Stimulated activated CD8-positive, alpha-beta memory T cell treated with anti-CD3 and anti-CD28 coated beads, Interleukin-4, amount 100 ng/mL, for 24 hours (primary cell): Measurements from ENCODE around the gene ARRDC2.
"Not testable (repeated sequence)": the region's sequence is repeated elsewhere in the genome, so short reads cannot be mapped to it uniquely, and the experiment has no call there.

Experiments
- DNase-seq: peaks from one replicate; pipeline ENCODE4 v3.0.0-alpha.2; 2020; ENCODE audit warnings: low read depth

Gene ARRDC2

GRCh38 chr19:18007917-18008673 is at the start of gene ARRDC2:
Gene ARRDC2 (plus strand): TSS chr19:18008170. CDS start chr19:18008311, 141 bp downstream.
- DNase-seq: peak; percentile 76

DNA sequence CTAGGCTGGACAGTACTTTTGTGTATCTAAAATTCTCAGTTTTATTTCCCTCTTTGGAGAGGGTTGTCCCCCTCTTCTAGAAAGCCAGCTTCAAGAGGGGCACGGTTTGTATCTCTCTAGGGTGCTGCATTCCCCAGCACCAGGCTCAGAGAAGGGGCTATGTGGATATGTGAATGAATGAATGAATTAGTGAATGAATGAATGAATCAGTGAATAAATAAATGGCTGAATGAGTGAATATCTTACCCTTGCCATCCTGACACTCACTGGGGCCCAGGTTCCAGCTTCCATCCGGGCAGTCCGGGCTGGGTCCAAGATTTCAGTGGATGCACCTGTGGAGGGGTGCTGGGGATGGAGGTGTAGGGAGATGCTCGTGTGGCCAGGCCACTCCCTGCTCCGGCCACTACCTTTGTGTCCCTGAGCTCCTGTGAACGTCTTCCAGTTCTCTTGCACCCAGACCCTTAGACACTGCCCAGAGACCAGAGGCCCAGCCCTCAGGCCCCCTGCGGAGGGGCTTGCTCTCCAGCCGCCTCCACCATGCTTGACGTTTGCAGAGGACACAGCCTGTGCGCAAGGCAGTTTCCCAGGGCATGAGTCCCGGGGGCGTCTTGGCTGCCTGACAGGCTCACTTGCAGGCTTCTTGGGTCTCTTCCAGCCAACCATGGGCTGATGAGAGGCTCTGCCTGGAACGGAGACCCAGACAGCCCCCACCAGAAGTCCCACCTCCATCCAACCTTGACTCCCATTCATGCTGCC is 43.9 kb upstream of the ARRDC2 start:
- DNase-seq: no peak

GRCh38 chr19:17965370-17966128 is 42.4 kb upstream of the ARRDC2 start:
- DNase-seq: no peak

DNA sequence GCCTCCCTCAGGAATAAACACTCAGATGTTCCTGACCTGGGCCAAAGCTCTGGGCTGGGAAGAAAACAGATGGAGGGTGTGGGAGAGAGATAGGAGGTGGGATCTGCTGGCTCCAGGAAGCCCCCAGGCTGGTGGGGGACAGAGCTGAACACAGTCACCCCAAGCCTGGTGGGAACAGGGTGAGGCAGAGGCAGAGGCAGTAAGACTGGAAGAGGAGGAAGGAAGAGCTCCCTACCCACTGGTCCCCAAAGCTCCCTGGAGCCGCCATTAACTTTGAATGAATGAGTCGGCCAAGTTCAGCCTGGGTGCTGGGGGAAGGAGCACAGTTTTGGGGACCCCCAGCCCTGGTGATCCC is 41.9 kb upstream of the ARRDC2 start:
- DNase-seq: no peak

DNA sequence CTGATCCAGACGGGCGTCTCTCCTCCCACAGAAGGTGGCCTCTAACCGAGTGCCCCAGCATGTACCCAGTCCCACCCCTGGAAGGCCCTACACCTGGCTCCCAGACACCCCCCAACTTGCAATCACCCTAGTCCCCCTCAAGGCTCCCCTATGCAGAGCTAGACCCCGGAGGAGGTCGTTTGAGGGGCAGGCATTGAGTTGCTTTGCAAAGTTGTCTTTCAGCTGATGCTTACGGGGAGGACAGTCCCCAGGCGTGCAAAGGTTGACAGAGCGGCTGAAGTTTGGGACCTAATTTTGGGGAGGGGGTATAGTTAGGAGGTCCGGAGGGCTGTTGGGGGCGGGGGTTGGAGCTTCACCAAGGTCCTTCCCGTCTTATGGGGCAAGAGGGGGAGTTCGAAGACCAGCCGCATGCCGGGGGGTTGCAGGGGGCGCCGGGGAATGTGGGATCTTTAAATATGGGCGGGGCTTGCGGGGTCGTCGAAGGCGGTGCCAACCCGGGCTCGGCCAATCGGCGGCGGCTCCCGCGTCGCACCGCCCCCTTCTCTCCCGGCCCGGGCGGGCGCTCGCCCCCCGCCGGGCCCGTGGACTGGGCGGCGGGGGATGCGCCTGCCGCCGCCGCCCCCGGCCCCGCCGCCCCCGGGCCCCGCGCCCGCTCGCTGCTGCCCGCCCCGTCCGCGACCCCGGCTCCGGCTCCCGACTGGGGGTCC is 41.3 kb upstream of the ARRDC2 start, which contains the start of gene KCNN1:
KCNN1 (plus strand) TSS at position 558 of the 707 bp plus-strand sequence. CDS start 6,782 bp downstream, outside the sequence.
- DNase-seq: no peak

- DNase-seq: no peak
Observed at GRCh38 chr19:17967257-17968051, 40.5 kb upstream of the ARRDC2 start.

GRCh38 chr19:17968362-17968761 is 39.6 kb upstream of the ARRDC2 start:
- no peak for DNase-seq

- no peak for DNase-seq
Observed at GRCh38 chr19:17969096-17969792, 38.7 kb upstream of the ARRDC2 start.

DNA sequence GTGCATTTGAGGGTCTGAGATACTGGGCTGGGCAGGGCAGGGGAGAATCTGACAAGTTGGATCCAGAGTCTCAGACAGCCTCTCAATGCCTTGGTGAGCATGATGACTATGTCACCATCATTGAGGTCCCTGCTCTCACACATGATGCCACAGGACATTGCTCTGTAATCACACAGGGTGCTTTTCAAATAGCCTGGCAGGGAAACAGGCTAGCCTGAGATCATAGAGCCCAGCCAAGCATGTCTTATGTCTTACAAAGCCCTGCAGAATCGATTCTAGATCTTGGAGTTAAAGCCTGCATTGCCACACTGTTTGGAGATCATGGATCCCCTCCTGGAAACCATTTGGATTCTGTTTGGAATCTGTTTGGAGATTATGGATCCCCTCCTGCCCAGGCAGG is 35.7 kb upstream of the ARRDC2 start:
- DNase-seq: no peak

DNA sequence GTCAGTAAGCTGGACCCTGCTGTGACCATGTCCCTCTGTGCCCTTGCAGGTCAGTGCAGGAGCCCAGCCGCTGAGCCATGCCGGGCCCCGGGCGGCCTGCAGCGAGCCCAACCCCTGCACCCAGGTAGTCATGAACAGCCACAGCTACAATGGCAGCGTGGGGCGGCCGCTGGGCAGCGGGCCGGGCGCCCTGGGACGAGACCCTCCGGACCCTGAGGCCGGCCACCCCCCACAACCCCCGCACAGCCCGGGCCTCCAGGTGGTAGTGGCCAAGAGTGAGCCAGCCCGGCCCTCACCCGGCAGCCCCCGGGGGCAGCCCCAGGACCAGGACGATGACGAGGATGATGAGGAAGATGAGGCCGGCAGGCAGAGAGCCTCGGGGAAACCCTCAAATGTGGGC is 34.2 kb upstream of the ARRDC2 start:
- no peak for DNase-seq

- DNase-seq: no peak
Observed at GRCh38 chr19:17974551-17974950, 33.4 kb upstream of the ARRDC2 start.

GRCh38 chr19:17975032-17975431 is 32.9 kb upstream of the ARRDC2 start:
- no peak for DNase-seq

DNA sequence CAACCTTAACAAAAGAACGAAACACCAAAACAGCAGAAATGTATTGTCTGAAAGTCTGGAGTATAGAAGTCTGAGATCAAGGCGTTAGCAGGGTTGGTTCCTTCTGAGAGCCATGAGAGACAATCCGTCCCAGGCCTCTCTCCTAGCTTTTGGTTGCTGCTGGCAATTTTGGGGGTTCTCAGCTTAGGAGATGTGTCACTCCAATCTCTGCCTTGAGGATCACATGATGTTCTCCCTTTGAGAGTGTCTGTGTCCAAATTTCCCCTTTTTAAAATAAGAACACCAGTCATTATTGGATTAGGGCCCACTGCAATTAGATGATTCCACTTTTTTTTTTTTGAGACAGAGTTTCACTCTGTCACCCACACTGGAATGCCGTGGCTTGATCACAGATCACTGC is 30.9 kb upstream of the ARRDC2 start:
- no peak for DNase-seq

DNA sequence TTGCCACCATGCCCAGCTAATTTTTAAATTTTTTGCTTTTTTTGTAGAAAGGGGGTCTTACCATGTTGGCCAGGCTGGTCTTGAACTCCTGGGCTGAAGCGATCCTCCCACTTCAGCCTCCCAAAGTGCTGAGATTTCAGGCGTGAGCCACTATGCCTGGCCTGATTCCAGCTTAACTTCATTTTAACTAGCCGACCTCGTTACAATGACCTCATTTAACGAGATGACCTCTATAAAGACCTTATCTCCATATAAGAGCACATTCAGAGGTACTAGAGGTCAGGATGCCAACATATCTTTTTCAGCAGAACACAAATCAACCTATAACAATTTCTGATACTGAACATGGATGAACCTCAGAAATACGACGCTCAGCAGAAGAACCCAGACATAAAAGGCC is 30.5 kb upstream of the ARRDC2 start:
- no peak for DNase-seq

- no peak for DNase-seq
Observed at GRCh38 chr19:17981611-17982010, 26.4 kb upstream of the ARRDC2 start.

DNA sequence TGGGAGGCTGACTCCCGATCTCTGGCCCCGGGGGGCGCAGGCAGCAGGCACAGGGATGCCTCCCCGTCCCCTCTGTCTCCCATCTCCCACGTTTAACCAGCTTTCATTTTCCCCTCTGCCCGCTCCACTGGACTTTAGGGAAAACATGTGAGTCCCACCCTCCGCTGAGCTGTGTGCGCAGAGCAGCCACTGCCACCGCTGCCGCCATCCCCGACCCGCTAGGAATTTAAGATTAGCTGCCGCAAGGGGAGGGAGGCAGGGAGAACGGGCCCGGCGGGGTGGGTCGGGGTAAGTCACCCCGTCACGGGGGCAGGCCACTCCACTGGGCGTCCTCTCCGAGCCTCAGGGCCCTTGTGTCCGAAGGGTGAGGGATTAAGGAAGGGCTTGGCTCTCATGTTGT is 25.5 kb upstream of the ARRDC2 start:
- no peak for DNase-seq

- no peak for DNase-seq
Observed at GRCh38 chr19:17985037-17985818, 22.7 kb upstream of the ARRDC2 start.

GRCh38 chr19:17986569-17986968 is 21.4 kb upstream of the ARRDC2 start:
- not testable (repeated sequence) for DNase-seq

GRCh38 chr19:17988161-17988560 is 19.8 kb upstream of the ARRDC2 start:
- DNase-seq: no peak
